Measurements from ENCODE around the gene IQGAP3. TPM values are rescaled to one million over a fixed set of nuclear protein-coding genes. Genes with fewer than 3 reads are reported as not detected.
A peak's percentile ranks its signal among the peaks of the same experiment; 100 is the strongest.

IQGAP3 gene
- polyA plus RNA-seq, 1 of the 3 experiments (the other 2 are of a cell fraction): 15.6 TPM

- no peak for DNase-seq
- Histone ChIP-seq H3K4me2 (no peak overlapping the region), H3K27me3 (ENCODE audit: insufficient read depth) (no peaks in the 10 kb centered on the region), H4K20me1 (ENCODE audit: insufficient read depth) (peaks cover 4% of the 10 kb centered on the region; the same call in 1 of the 2 replicates), H3K4me3 (ENCODE audit: low read depth in 2 of 2, low read length in 1 of 2) (no peak overlapping the region), H3K4me1 (ENCODE audit: control insufficient read depth in 1 of 2, insufficient read depth in 2 of 2, low read depth in 1 of 2, low read length in 1 of 2) (peaks cover 2 to 3% of the 10 kb centered on the region in 2 experiments; a peak in 2 of 4 replicates), H3K36me3 (replicated peaks in 1 of 2; ENCODE audit: control insufficient read depth in 1 of 2, insufficient read depth in 2 of 2, low read length in 1 of 2) (peaks cover 14 to 45% of the 10 kb centered on the region in 2 experiments), H3K9me2 (no peaks in the 10 kb centered on the region), H3K9ac (no peak overlapping the region), H3K79me2 (ENCODE audit: insufficient read depth) (peaks cover 17% of the 10 kb centered on the region), H2AFZ (ENCODE audit: low read depth) (no peak overlapping the region), H3K9me3 (no peaks in the 10 kb centered on the region), H3F3A (replicated peaks; ENCODE audit: insufficient read depth) (peaks cover 5% of the 10 kb centered on the region), H3K27ac (ENCODE audit: low read depth in 2 of 2, low read length in 1 of 2) (no peak overlapping the region)
- TF ChIP-seq GATA2 (CRISPR knock-in tag; IDR thresholded peaks at IDR 0.05): no peak
- ChIA-PET CTCF (interaction anchor here (0.9 to 1.1 kb wide), 2 partner anchors 16 to 85 kb away, joined by 4 to 5 read pairs; no protein-coding TSS in a partner anchor), POLR2A (no interaction called here)
- 100% methylated on average over 2 of the region's 2 CpGs for WGBS (ENCODE audit: low lambda C conversion rate)
Measured at GRCh38 chr1:156565519-156565918, 6.8 kb downstream of the IQGAP3 start.

DNA sequence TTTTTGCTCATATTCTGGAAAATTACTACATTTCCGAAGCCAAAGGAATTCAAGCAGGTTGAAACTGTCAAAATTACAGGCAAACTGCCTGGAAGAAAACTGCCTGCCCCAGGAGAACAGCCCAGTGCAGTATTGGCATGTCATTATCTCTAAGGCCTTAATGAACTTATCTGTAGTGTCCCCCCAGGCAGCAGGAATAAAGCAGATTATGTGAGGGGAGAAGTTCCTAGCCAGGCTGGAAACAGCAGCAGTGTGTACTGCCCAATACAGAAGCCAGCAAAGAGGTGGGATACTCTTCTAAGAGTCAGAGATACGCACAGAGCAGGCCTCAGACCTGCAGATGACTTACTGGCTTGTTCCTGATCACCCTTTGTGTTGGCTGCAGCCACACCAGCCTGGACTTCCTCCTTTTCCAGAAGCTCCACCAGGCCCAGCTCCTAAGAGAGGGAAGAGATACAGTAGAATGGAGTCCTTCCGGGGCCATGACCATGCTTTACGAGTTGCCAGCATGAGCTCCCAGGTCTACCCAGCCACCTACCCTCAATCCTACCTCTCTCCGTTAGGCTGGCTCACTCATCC lies 11.7 kb downstream of the IQGAP3 start:
- Histone ChIP-seq H3K4me3 (ENCODE audit: low read depth in 2 of 2, low read length in 1 of 2) (no peak overlapping the region), H3K79me2 (ENCODE audit: insufficient read depth) (no peaks in the 10 kb centered on the region), H3K4me1 (ENCODE audit: control insufficient read depth in 1 of 2, insufficient read depth in 2 of 2, low read depth in 1 of 2, low read length in 1 of 2) (peaks cover 0 to 3% of the 10 kb centered on the region in 2 experiments; a peak in 1 of 4 replicates), H2AFZ (ENCODE audit: low read depth) (no peak overlapping the region), H3K9me3 (no peaks in the 10 kb centered on the region), H3K27me3 (ENCODE audit: insufficient read depth) (no peaks in the 10 kb centered on the region), H3K9ac (no peak overlapping the region), H3K4me2 (no peak overlapping the region), H4K20me1 (ENCODE audit: insufficient read depth) (no peaks in the 10 kb centered on the region), H3K9me2 (no peaks in the 10 kb centered on the region), H3K27ac (ENCODE audit: low read depth in 2 of 2, low read length in 1 of 2) (no peak overlapping the region), H3K36me3 (replicated peaks in 1 of 2; ENCODE audit: control insufficient read depth in 1 of 2, insufficient read depth in 2 of 2, low read length in 1 of 2) (peaks cover 6 to 49% of the 10 kb centered on the region in 2 experiments), H3F3A (replicated peaks; ENCODE audit: insufficient read depth) (no peaks in the 10 kb centered on the region)
- TF ChIP-seq JUND (IDR thresholded peaks at IDR 0.05) (no peak), RCOR1 (IDR thresholded peaks at IDR 0.05; ENCODE audit: low read length) (peak; percentile 73)
- POLR2A ChIA-PET: no interaction called here
- CTCF ChIA-PET: interaction anchor here (1.2 kb wide), 1 partner anchor 175 kb away, joined by 6 read pairs; no protein-coding TSS in a partner anchor
- 71% methylated on average over 5 of the region's 5 CpGs for WGBS (ENCODE audit: low lambda C conversion rate)
- DNase-seq: peak; percentile 53

- Histone ChIP-seq H3K36me3 (replicated peaks in 1 of 2; ENCODE audit: control insufficient read depth in 1 of 2, insufficient read depth in 2 of 2, low read length in 1 of 2) (peaks cover 6 to 45% of the 10 kb centered on the region in 2 experiments), H3F3A (replicated peaks; ENCODE audit: insufficient read depth) (no peaks in the 10 kb centered on the region), H3K4me1 (ENCODE audit: control insufficient read depth in 1 of 2, insufficient read depth in 2 of 2, low read depth in 1 of 2, low read length in 1 of 2) (peaks cover 0 to 3% of the 10 kb centered on the region in 2 experiments; a peak in 1 of 4 replicates), H3K9ac (no peak overlapping the region), H3K4me3 (ENCODE audit: low read depth in 2 of 2, low read length in 1 of 2) (no peak overlapping the region), H2AFZ (ENCODE audit: low read depth) (no peak overlapping the region), H3K27ac (ENCODE audit: low read depth in 2 of 2, low read length in 1 of 2) (no peak overlapping the region), H3K9me2 (no peaks in the 10 kb centered on the region), H3K4me2 (no peak overlapping the region), H3K79me2 (ENCODE audit: insufficient read depth) (no peaks in the 10 kb centered on the region), H3K27me3 (ENCODE audit: insufficient read depth) (no peaks in the 10 kb centered on the region), H4K20me1 (ENCODE audit: insufficient read depth) (no peaks in the 10 kb centered on the region), H3K9me3 (no peaks in the 10 kb centered on the region)
- no peak for DNase-seq
- ChIA-PET CTCF (interaction anchor here (1.8 kb wide), 1 partner anchor 79 kb away, joined by 4 read pairs; no protein-coding TSS in a partner anchor), POLR2A (interaction anchor here (1.4 kb wide), 1 partner anchor 59 kb away, joined by 4 read pairs; the partner anchor contains the start of gene MEF2D)
- TF ChIP-seq, protein P1, sequence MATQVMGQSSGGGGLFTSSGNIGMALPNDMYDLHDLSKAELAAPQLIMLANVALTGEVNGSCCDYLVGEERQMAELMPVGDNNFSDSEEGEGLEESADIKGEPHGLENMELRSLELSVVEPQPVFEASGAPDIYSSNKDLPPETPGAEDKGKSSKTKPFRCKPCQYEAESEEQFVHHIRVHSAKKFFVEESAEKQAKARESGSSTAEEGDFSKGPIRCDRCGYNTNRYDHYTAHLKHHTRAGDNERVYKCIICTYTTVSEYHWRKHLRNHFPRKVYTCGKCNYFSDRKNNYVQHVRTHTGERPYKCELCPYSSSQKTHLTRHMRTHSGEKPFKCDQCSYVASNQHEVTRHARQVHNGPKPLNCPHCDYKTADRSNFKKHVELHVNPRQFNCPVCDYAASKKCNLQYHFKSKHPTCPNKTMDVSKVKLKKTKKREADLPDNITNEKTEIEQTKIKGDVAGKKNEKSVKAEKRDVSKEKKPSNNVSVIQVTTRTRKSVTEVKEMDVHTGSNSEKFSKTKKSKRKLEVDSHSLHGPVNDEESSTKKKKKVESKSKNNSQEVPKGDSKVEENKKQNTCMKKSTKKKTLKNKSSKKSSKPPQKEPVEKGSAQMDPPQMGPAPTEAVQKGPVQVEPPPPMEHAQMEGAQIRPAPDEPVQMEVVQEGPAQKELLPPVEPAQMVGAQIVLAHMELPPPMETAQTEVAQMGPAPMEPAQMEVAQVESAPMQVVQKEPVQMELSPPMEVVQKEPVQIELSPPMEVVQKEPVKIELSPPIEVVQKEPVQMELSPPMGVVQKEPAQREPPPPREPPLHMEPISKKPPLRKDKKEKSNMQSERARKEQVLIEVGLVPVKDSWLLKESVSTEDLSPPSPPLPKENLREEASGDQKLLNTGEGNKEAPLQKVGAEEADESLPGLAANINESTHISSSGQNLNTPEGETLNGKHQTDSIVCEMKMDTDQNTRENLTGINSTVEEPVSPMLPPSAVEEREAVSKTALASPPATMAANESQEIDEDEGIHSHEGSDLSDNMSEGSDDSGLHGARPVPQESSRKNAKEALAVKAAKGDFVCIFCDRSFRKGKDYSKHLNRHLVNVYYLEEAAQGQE (IDR thresholded peaks at IDR 0.05; ENCODE audit: low read depth, low read length): no peak
- TF ChIP-seq RFX5 (IDR thresholded peaks at IDR 0.05; ENCODE audit: low read length) (no peak), GATA2 (CRISPR knock-in tag; IDR thresholded peaks at IDR 0.05) (0 out of 2 replicates have a peak, but pooled peaks have one; percentile 25), RCOR1 (IDR thresholded peaks at IDR 0.05; ENCODE audit: low read length) (no peak), POLR2AphosphoS5 (IDR thresholded peaks at IDR 0.05; ENCODE audit: low read depth, low read length) (no peak), NFIC (IDR thresholded peaks at IDR 0.05; ENCODE audit: borderline replicate concordance) (no peak), RXRA (IDR thresholded peaks at IDR 0.05; ENCODE audit: borderline replicate concordance, low read depth) (no peak), EZH2phosphoT487 (IDR thresholded peaks at IDR 0.05; ENCODE audit: borderline replicate concordance, low read depth) (no peak)
- whole genome bisulfite sequencing (ENCODE audit: low lambda C conversion rate): 55% methylated on average over 5 of the region's 5 CpGs
Measured at GRCh38 chr1:156559797-156560385, 12.5 kb downstream of the IQGAP3 start.
